DND-41 (cell line): ENCODE data around the gene PDIA5.

Experiments used
- ATAC-seq: fragments of 200-7000 bp; cut with Tn5 transposase; 3 replicates; pipeline ENCODE4 v1.9.1; 2021; ENCODE audit warnings: low read depth; ENCODE audit not compliant: insufficient read depth
- DNase-seq: peaks from one replicate; pipeline ENCODE4 v3.0.0-alpha.2; 2020
- H2AFZ ChIP-seq: 2 replicates; pipeline ENCODE4 v1.6.0; 2012; ENCODE audit warnings: low read depth, low read length
- H3K27ac ChIP-seq: 2 replicates; pipeline ENCODE4 v1.5.1; 2012; ENCODE audit warnings: low read length, inconsistent platforms
- H3K27me3 ChIP-seq: fragments of 200-600 bp; sonication (generic); 2 replicates; pipeline ENCODE4 v1.6.0; 2012; ENCODE audit warnings: low read length, mild to moderate bottlenecking, inconsistent platforms; ENCODE audit not compliant: insufficient read depth, poor library complexity
- H3K36me3 ChIP-seq: 2 replicates; pipeline ENCODE4 v1.5.1; 2012; ENCODE audit warnings: low read length, inconsistent platforms; ENCODE audit not compliant: insufficient read depth
- H3K4me1 ChIP-seq: 2 replicates; pipeline ENCODE4 v1.5.1; 2012; ENCODE audit warnings: mild to moderate bottlenecking, low read length; ENCODE audit not compliant: insufficient read depth
- H3K4me2 ChIP-seq: 2 replicates; pipeline ENCODE4 v1.6.0; 2012; ENCODE audit warnings: mild to moderate bottlenecking, moderate library complexity, low read length, inconsistent platforms; ENCODE audit not compliant: insufficient read depth
- H3K4me3 ChIP-seq, 2 experiments: fragments of 200-600 bp in 1 of 2; shearing (Covaris generic) in 1 of 2; 2 replicates each; pipeline ENCODE4 v1.5.1; 2012 to 2016; ENCODE audit warnings: inconsistent platforms in 2 of 2, low read length in 2 of 2, mild to moderate bottlenecking in 2 of 2, low read depth in 1 of 2, moderate library complexity in 1 of 2
- H3K79me2 ChIP-seq: 2 replicates; pipeline ENCODE4 v1.6.0; 2012; ENCODE audit warnings: low read length, inconsistent platforms; ENCODE audit not compliant: insufficient read depth
- H3K9ac ChIP-seq: 2 replicates; pipeline ENCODE4 v1.6.0; 2012; ENCODE audit warnings: low read depth, mild to moderate bottlenecking, inconsistent platforms, low read length, moderate library complexity
- H3K9me3 ChIP-seq: 2 replicates; pipeline ENCODE4 v1.5.1; 2012; ENCODE audit warnings: low read length, moderate library complexity, mild to moderate bottlenecking, inconsistent platforms; ENCODE audit not compliant: insufficient read depth, severe bottlenecking
- H4K20me1 ChIP-seq: 2 replicates; pipeline ENCODE4 v1.6.0; 2012; ENCODE audit warnings: low read length; ENCODE audit not compliant: insufficient read depth
- CTCF ChIP-seq: IDR thresholded peaks from 2 replicates; pipeline ENCODE4 v1.5.1; 2012; ENCODE audit warnings: borderline replicate concordance, low read length, moderate library complexity, mild to moderate bottlenecking; ENCODE audit not compliant: poor library complexity, severe bottlenecking; ENCODE audit errors: extremely low read depth
- EZH2 ChIP-seq: IDR thresholded peaks from 3 replicates; pipeline ENCODE4 v1.6.1; 2012; ENCODE audit warnings: borderline replicate concordance, low read depth, mild to moderate bottlenecking, moderate library complexity, low read length, inconsistent platforms; ENCODE audit not compliant: severe bottlenecking

Gene PDIA5

GRCh38 chr3:123084738-123085237 is 18.0 kb downstream of the PDIA5 start:
- no peaks in the 10 kb centered on the region for H3K36me3 ChIP-seq
- H3K27ac ChIP-seq, result no peak overlapping the region
- no peaks in the 10 kb centered on the region for H3K27me3 ChIP-seq
- peaks cover 19% of the 10 kb centered on the region for H3K79me2 ChIP-seq
- peaks cover 16% of the 10 kb centered on the region for H3K4me1 ChIP-seq
- TF ChIP-seq CTCF (no peak), EZH2 (no peak)
- H3K9me3 ChIP-seq, result no peaks in the 10 kb centered on the region
- ATAC-seq (no peak), DNase-seq (no peak)
- H4K20me1 ChIP-seq, result peaks cover 48% of the 10 kb centered on the region
- H3K4me2 ChIP-seq, result no peak overlapping the region
- no peak overlapping the region for H3K4me3 ChIP-seq
- H3K9ac ChIP-seq, result no peak overlapping the region
- no peak overlapping the region for H2AFZ ChIP-seq

GRCh38 chr3:123085293-123085931 is 18.6 kb downstream of the PDIA5 start:
- Histone ChIP-seq H3K9me3 (no peaks in the 10 kb centered on the region), H4K20me1 (peaks cover 44% of the 10 kb centered on the region), H3K79me2 (peaks cover 19% of the 10 kb centered on the region), H3K9ac (no peak overlapping the region), H3K27me3 (no peaks in the 10 kb centered on the region), H3K4me1 (peaks cover 22% of the 10 kb centered on the region), H3K36me3 (peaks cover 4% of the 10 kb centered on the region; the same call in 1 of the 2 replicates), H3K4me3 (no peak overlapping the region), H3K4me2 (no peak overlapping the region), H3K27ac (no peak overlapping the region), H2AFZ (no peak overlapping the region)
- TF ChIP-seq CTCF (no peak), EZH2 (no peak)
- DNase-seq, result no peak
- ATAC-seq, result no peak

- no peak overlapping the region for H3K4me2 ChIP-seq
- no peak overlapping the region for H2AFZ ChIP-seq
- H3K9me3 ChIP-seq, result no peaks in the 10 kb centered on the region
- peaks cover 19% of the 10 kb centered on the region for H3K79me2 ChIP-seq
- no peak for DNase-seq
- ATAC-seq, result no peak
- peaks cover 4% of the 10 kb centered on the region; the same call in 1 of the 2 replicates for H3K36me3 ChIP-seq
- no peaks in the 10 kb centered on the region for H3K27me3 ChIP-seq
- peaks cover 29% of the 10 kb centered on the region for H3K4me1 ChIP-seq
- H4K20me1 ChIP-seq, result peaks cover 44% of the 10 kb centered on the region
- H3K4me3 ChIP-seq, result no peak overlapping the region
- no peak overlapping the region for H3K27ac ChIP-seq
- TF ChIP-seq CTCF (no peak), EZH2 (no peak)
- H3K9ac ChIP-seq, result no peak overlapping the region
Observed at GRCh38 chr3:123085932-123086627, 19.3 kb downstream of the PDIA5 start.
